Spleen (tissue), 7 donors: ENCODE measurements around the gene PTPN6.

ENCODE experiments used
- CTCF ChIP-seq, 11 experiments: fragments of 200-600 bp in 7 of 11; fragments of 450-650 bp in 4 of 11; sonication (generic) in 4 of 11; IDR thresholded peaks in 8 of 11; conservative IDR thresholded peaks in 3 of 11; 1 replicate in 7 of 11; 2 replicates in 4 of 11; pipeline versions ENCODE4 v1.4.0 to v1.8.0; 2016 to 2021; ENCODE audit warnings: antibody characterized with exemption in 11 of 11, inconsistent platforms in 4 of 11, mild to moderate bottlenecking in 1 of 11
- POLR2A ChIP-seq, 3 donors: fragments of 450-650 bp; IDR thresholded peaks; one replicate each; pipeline ENCODE4 v1.5.1; 2017; ENCODE audit warnings: antibody characterized with exemption in 3 of 3, mild to moderate bottlenecking in 1 of 3
- POLR2AphosphoS5 ChIP-seq, 3 donors: sonication (generic); formaldehyde crosslinking; IDR thresholded peaks; one replicate each; pipeline ENCODE4 v1.5.1; 2017; ENCODE audit warnings: antibody characterized with exemption in 3 of 3
- donor health status: DM: no; HTN: no; CAD: no; lungs with moderate emphysema.
- donor health status: DM: no; HTN: no; CAD: no.
- donor health status: DM: no; HTN: no; CAD: no.

DNA sequence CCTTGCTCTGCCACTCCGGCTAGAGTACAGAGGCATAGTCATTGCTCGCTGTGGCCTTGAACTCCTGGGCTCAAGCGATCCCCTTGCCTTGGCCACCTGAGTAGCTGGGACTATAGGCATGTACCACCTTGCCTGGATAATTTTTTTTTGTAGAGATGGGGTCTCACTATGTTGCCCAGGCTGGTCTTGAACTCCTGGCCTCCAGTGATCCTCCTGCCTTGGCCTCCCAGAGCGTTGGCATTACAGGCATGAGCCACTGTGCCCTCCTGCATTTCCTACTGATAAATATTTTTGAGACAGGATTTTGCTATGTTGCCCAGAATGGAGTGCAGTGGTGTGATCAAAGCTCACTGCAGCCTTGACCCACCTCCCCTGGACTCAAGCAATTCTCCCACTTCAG lies 28.9 kb downstream of the PTPN6 start:
- TF ChIP-seq CTCF (IDR thresholded peaks at IDR 0.05 in 8 of 11, conservative IDR thresholded peaks at IDR 0.05 in 3 of 11) (no peak), POLR2AphosphoS5 (IDR thresholded peaks at IDR 0.05) (no peak), POLR2A (IDR thresholded peaks at IDR 0.05) (no peak)
